ENCODE measurements around the gene GALR3. TPM values are rescaled to one million over a fixed set of nuclear protein-coding genes. Genes with fewer than 3 reads are reported as not detected.
"Not testable (repeated sequence)": the region's sequence is repeated elsewhere in the genome, so short reads cannot be mapped to it uniquely, and the experiment has no call there.

Gene GALR3
- total and polyA plus RNA-seq, 2 experiments from 2014 or later: 0.36 to 0.63 TPM

DNA sequence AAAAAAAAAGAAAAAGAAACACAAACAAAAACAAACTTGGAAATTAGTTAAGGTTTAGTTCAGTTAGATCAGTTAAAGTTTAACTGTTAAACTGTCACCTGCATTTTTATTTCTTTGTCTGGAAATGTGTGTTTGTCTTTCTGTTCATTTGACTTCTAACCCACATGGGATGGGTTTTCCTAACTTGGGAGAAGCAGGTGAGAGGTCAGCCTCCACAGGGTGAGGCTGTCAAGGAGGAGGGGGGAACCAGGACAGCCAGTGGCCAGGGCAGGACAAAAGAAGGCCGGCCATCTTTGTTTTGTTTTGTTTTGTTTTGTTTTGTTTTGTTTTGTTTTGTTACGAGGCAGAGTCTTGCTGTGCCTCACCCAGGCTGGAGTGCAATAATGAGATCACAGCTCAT is 28.8 kb upstream of the GALR3 start:
- Mint-ChIP-seq H3K9me3 (no peaks in the 10 kb centered on the region), H3K4me3 (no peak overlapping the region; the same call in 2 of the 3 replicates), H3K36me3 (ENCODE audit: low read depth) (no peaks in the 10 kb centered on the region), H3K27me3 (ENCODE audit: insufficient read depth, low read depth, poor library complexity) (peaks cover 10% of the 10 kb centered on the region), H3K4me1 (0 out of 3 replicates have a peak, but pooled peaks cover 3% of the 10 kb centered on the region), H3K27ac (no peak overlapping the region)
- Histone ChIP-seq H2AFZ (no peak overlapping the region), H3K27ac (ENCODE audit: low read depth) (no peak overlapping the region), H3K36me3 (ENCODE audit: insufficient read depth) (no peaks in the 10 kb centered on the region), H3K79me2 (replicated peaks; ENCODE audit: insufficient read depth) (no peaks in the 10 kb centered on the region), H3K4me3 (no peak overlapping the region), H3F3A (replicated peaks; ENCODE audit: low read depth) (no peaks in the 10 kb centered on the region), H3K27me3 (ENCODE audit: insufficient read depth) (peaks cover 19% of the 10 kb centered on the region; the same call in 1 of the 2 replicates), H3K4me2 (no peak overlapping the region), H3K9me2 (ENCODE audit: insufficient read depth) (no peaks in the 10 kb centered on the region), H3K4me1 (ENCODE audit: insufficient read depth) (no peaks in the 10 kb centered on the region), H4K20me1 (replicated peaks; ENCODE audit: insufficient read depth) (no peaks in the 10 kb centered on the region)
- ATAC-seq (no peak), DNase-seq (ENCODE audit: low spot score) (no peak)
- no peak for TF ChIP-seq EZH2 (IDR thresholded peaks at IDR 0.05; ENCODE audit: low read depth, unreplicated experiment)
- no peak for TF ChIP-seq POLR2AphosphoS5 (IDR thresholded peaks at IDR 0.05; ENCODE audit: low read depth)
- no peak for TF ChIP-seq ETS1 (IDR thresholded peaks at IDR 0.05)
- no peak for TF ChIP-seq CTCF (conservative IDR thresholded peaks at IDR 0.05; ENCODE audit: low read depth in 2 of 2)

DNA sequence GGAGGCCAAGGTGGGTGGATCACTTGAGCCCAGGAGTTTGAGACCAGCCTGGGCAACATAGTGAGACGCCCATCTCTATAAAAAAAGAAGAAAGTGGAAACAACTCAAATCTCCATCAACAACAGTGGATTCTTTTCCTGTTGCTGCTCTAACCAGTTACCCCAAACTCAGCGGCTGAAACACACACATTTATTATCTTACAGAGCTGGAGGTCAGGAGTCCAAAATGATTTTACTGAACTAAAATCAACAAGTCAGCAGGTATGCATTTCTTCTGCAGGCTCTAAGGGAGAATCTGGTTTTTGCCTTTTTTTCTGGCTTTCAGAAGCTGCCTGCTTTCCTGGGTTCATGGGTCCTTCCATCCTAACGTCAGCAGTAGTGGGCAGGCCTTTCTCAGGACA is 27.1 kb upstream of the GALR3 start:
- DNase-seq (ENCODE audit: low spot score) (no peak), ATAC-seq (no peak)
- Histone ChIP-seq H3K9me2 (ENCODE audit: insufficient read depth) (no peaks in the 10 kb centered on the region), H3K36me3 (ENCODE audit: insufficient read depth) (no peaks in the 10 kb centered on the region), H2AFZ (no peak overlapping the region), H3K27me3 (ENCODE audit: insufficient read depth) (peaks cover 26% of the 10 kb centered on the region; the same call in 1 of the 2 replicates), H3K27ac (ENCODE audit: low read depth) (no peak overlapping the region), H3K79me2 (replicated peaks; ENCODE audit: insufficient read depth) (no peaks in the 10 kb centered on the region), H3K4me2 (no peak overlapping the region), H3F3A (replicated peaks; ENCODE audit: low read depth) (no peaks in the 10 kb centered on the region), H3K4me3 (no peak overlapping the region), H3K4me1 (ENCODE audit: insufficient read depth) (no peaks in the 10 kb centered on the region), H4K20me1 (replicated peaks; ENCODE audit: insufficient read depth) (no peaks in the 10 kb centered on the region)
- no peaks in the 10 kb centered on the region for H3K9me3 Mint-ChIP-seq
- no peak overlapping the region for H3K27ac Mint-ChIP-seq
- 0 out of 3 replicates have a peak, but pooled peaks cover 3% of the 10 kb centered on the region for H3K4me1 Mint-ChIP-seq
- TF ChIP-seq STAT1 (IDR thresholded peaks at IDR 0.05; ENCODE audit: unreplicated experiment): no peak
- TF ChIP-seq EZH2phosphoT487 (IDR thresholded peaks at IDR 0.05; ENCODE audit: unreplicated experiment): no peak
- TF ChIP-seq NANOG (IDR thresholded peaks at IDR 0.05; ENCODE audit: borderline replicate concordance): no peak
- H3K27me3 Mint-ChIP-seq (ENCODE audit: insufficient read depth, low read depth, poor library complexity): peaks cover 13% of the 10 kb centered on the region
- H3K4me3 Mint-ChIP-seq: no peak overlapping the region
- no peaks in the 10 kb centered on the region for H3K36me3 Mint-ChIP-seq (ENCODE audit: low read depth)

DNA sequence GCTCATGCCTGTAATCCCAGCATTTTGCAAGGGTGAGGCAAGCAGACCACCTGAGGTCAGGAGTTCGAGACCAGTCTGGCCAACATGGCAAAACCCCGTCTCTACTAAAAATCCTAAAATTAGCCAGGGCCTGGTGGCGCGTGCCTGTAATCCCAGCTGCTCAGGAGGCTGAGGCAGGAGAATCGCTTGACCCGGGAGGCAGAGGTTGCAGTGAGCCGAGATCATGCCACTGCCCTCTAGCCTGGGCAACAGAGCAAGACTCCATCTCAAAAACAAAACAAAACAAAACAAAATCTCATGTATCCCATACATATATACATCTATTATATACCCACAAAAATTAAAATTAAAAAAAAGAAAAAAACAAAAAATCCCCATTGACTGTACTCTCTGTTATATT is 25.9 kb upstream of the GALR3 start:
- not testable (repeated sequence) for H3K27ac ChIP-seq (ENCODE audit: low read depth); H3K9me3 Mint-ChIP-seq; H3K36me3 ChIP-seq (ENCODE audit: insufficient read depth); H3K4me3 ChIP-seq; H2AFZ ChIP-seq; H3K4me3 Mint-ChIP-seq; H3K4me2 ChIP-seq; H3K36me3 Mint-ChIP-seq (ENCODE audit: low read depth); H4K20me1 ChIP-seq (replicated peaks; ENCODE audit: insufficient read depth); H3K4me1 ChIP-seq (ENCODE audit: insufficient read depth); H3K9me2 ChIP-seq (ENCODE audit: insufficient read depth); H3F3A ChIP-seq (replicated peaks; ENCODE audit: low read depth); ATAC-seq; H3K27ac Mint-ChIP-seq; H3K79me2 ChIP-seq (replicated peaks; ENCODE audit: insufficient read depth); DNase-seq (ENCODE audit: low spot score); H3K4me1 Mint-ChIP-seq
- peaks cover 33% of the 10 kb centered on the region; the same call in 1 of the 2 replicates for H3K27me3 ChIP-seq (ENCODE audit: insufficient read depth)
- H3K27me3 Mint-ChIP-seq (ENCODE audit: insufficient read depth, low read depth, poor library complexity): peaks cover 18% of the 10 kb centered on the region
